ENCODE data around the gene LMAN2.

The LMAN2 gene

GRCh38 chr5:177297922-177298321, 53.5 kb downstream of the LMAN2 start:
- H2AFZ ChIP-seq (ENCODE audit: low read depth) = no peak overlapping the region
- no peaks in the 10 kb centered on the region for H3K36me3 ChIP-seq (ENCODE audit: insufficient read depth)
- no peak for TF ChIP-seq CTCF (conservative IDR thresholded peaks at IDR 0.05; ENCODE audit: low read depth, low read length)
- no peak overlapping the region for H3K4me2 ChIP-seq
- no peaks in the 10 kb centered on the region for H4K20me1 ChIP-seq (ENCODE audit: insufficient read depth)
- H3K4me1 ChIP-seq (ENCODE audit: low read depth, poor library complexity, severe bottlenecking) = peaks cover 31% of the 10 kb centered on the region
- H3K79me2 ChIP-seq (ENCODE audit: insufficient read depth, low read depth) = no peaks in the 10 kb centered on the region
- H3K27me3 ChIP-seq (ENCODE audit: insufficient read depth, low read depth) = no peaks in the 10 kb centered on the region
- no peak overlapping the region for H3K4me3 ChIP-seq (IDR thresholded peaks at IDR 0.05; ENCODE audit: insufficient read depth, low read depth, low read length)
- no peak overlapping the region for H3K27ac ChIP-seq
- no peak overlapping the region for H3K9ac ChIP-seq

GRCh38 chr5:177296581-177296980, 54.9 kb downstream of the LMAN2 start:
- Histone ChIP-seq H3K4me2 (no peak overlapping the region), H4K20me1 (ENCODE audit: insufficient read depth) (no peaks in the 10 kb centered on the region), H3K27ac (no peak overlapping the region), H2AFZ (ENCODE audit: low read depth) (no peak overlapping the region), H3K36me3 (ENCODE audit: insufficient read depth) (no peaks in the 10 kb centered on the region), H3K4me1 (ENCODE audit: low read depth, poor library complexity, severe bottlenecking) (peaks cover 28% of the 10 kb centered on the region), H3K79me2 (ENCODE audit: insufficient read depth, low read depth) (no peaks in the 10 kb centered on the region), H3K27me3 (ENCODE audit: insufficient read depth, low read depth) (no peaks in the 10 kb centered on the region), H3K9ac (no peak overlapping the region), H3K4me3 (IDR thresholded peaks at IDR 0.05; ENCODE audit: insufficient read depth, low read depth, low read length) (no peak overlapping the region)
- no peak for TF ChIP-seq CTCF (conservative IDR thresholded peaks at IDR 0.05; ENCODE audit: low read depth, low read length)

GRCh38 chr5:177295924-177296323, 55.5 kb downstream of the LMAN2 start:
- Histone ChIP-seq H3K4me3 (IDR thresholded peaks at IDR 0.05; ENCODE audit: insufficient read depth, low read depth, low read length) (no peak overlapping the region), H2AFZ (ENCODE audit: low read depth) (no peak overlapping the region), H3K79me2 (ENCODE audit: insufficient read depth, low read depth) (no peaks in the 10 kb centered on the region), H3K4me1 (ENCODE audit: low read depth, poor library complexity, severe bottlenecking) (peaks cover 28% of the 10 kb centered on the region), H3K27me3 (ENCODE audit: insufficient read depth, low read depth) (no peaks in the 10 kb centered on the region), H4K20me1 (ENCODE audit: insufficient read depth) (no peaks in the 10 kb centered on the region), H3K4me2 (no peak overlapping the region), H3K27ac (no peak overlapping the region), H3K9ac (no peak overlapping the region), H3K36me3 (ENCODE audit: insufficient read depth) (no peaks in the 10 kb centered on the region)
- no peak for TF ChIP-seq CTCF (conservative IDR thresholded peaks at IDR 0.05; ENCODE audit: low read depth, low read length)

- H3K4me1 ChIP-seq (ENCODE audit: low read depth, poor library complexity, severe bottlenecking) = peaks cover 29% of the 10 kb centered on the region
- no peak overlapping the region for H3K4me3 ChIP-seq (IDR thresholded peaks at IDR 0.05; ENCODE audit: insufficient read depth, low read depth, low read length)
- no peaks in the 10 kb centered on the region for H3K36me3 ChIP-seq (ENCODE audit: insufficient read depth)
- no peak overlapping the region for H2AFZ ChIP-seq (ENCODE audit: low read depth)
- TF ChIP-seq CTCF (conservative IDR thresholded peaks at IDR 0.05; ENCODE audit: low read depth, low read length) = no peak
- H3K27me3 ChIP-seq (ENCODE audit: insufficient read depth, low read depth) = no peaks in the 10 kb centered on the region
- no peak overlapping the region for H3K27ac ChIP-seq
- no peaks in the 10 kb centered on the region for H4K20me1 ChIP-seq (ENCODE audit: insufficient read depth)
- H3K79me2 ChIP-seq (ENCODE audit: insufficient read depth, low read depth) = no peaks in the 10 kb centered on the region
- H3K9ac ChIP-seq = no peak overlapping the region
- no peak overlapping the region for H3K4me2 ChIP-seq
These were observed 56.8 kb downstream of the LMAN2 start for GRCh38 chr5:177294632-177295031.

Data from KMS-11 (cell line).